ENCODE measurements around the gene HPS4.

DNA sequence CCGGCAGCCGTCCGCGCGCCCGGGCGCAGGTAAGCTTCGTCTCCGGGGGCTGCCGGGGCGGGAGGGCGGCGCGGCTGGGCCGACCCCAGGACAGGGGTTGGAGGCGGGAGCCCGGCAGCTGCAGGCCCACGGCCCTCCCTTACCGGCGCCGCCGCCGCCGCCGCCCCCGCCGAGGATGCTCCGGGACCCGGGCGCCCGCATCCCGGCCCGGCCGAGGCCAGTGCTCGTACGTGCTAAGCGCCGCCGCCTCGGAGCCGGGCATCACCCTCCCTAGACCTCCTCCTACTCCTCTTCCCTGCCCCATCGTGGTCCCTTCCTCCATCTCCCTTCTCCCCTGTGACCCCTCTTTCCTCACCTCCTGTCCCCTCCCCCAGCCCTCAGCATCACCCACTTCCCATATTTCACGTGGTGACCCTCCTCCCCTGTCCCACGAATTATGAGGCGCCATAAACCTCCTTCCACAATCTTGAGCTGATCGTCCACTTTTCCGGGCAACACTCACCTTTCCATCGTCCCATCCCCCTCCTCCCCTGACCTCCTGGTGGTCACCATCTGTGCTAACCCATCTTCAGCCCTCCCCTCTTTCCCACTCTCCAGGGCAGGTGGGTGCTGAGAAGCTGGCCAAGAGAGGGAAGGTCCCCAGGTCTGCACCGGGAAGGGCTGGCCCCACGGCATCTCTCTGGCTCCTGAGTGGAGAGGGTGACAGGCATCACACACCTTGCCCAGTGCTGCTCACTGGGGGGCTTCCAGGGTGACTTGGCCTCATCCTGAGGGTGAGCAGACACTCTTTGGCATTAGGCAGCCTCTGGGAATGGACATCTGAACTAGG, 53.9 kb downstream of the HPS4 start:
- TF ChIP-seq POLR2AphosphoS5 (IDR thresholded peaks at IDR 0.05; ENCODE audit: low read depth, low read length) (no peak), POLR2A (IDR thresholded peaks at IDR 0.05; ENCODE audit: low read depth, low read length) (no peak), SPI1 (IDR thresholded peaks at IDR 0.05; ENCODE audit: low read depth, low read length) (no peak; the same call in 1 of the 2 replicates), POU2F2 (IDR thresholded peaks at IDR 0.05; ENCODE audit: low read depth, low read length) (no peak)
